Smooth muscle cell of the brain vasculature (primary cell): ENCODE measurements around the gene GNAT3.

ENCODE experiments used
- DNase-seq: peaks from one replicate; pipeline ENCODE4 v3.0.0-alpha.2; 2012; ENCODE audit warnings: low read depth, low spot score

GNAT3 gene

GRCh38 chr7:80500325-80500724 lies 11.5 kb downstream of the GNAT3 start:
- DNase-seq = no peak

DNA sequence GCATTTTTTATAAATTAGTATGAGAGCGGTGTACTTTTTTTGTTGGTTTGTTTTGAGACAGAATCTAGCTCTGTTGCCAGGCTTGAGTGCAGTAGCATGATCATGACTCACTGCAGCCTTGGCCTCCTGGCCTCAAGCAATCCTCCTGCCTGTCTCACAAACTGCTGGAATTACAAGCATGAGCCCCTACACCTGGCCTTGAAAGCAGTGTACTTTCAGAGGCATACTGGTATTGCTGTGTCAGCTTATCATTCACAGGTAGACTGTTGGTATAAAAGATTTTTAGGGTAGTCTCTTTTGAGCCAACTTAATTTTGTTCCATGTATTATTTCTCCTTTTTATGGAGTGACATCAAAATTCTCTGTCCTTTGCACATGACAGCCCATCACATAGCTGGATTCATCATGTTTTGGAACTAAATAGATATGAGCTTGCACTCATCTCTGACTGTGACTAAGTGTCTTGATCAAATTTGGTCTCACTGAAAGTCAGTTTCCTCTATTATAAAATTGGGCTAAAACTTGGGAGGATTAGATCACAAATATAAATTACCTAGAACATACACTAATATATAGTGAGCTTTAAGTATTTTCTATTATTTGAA lies 12.4 kb downstream of the GNAT3 start:
- DNase-seq = peak; percentile 68

- no peak for DNase-seq
Observed at GRCh38 chr7:80498481-80499349, 13.1 kb downstream of the GNAT3 start.

DNA sequence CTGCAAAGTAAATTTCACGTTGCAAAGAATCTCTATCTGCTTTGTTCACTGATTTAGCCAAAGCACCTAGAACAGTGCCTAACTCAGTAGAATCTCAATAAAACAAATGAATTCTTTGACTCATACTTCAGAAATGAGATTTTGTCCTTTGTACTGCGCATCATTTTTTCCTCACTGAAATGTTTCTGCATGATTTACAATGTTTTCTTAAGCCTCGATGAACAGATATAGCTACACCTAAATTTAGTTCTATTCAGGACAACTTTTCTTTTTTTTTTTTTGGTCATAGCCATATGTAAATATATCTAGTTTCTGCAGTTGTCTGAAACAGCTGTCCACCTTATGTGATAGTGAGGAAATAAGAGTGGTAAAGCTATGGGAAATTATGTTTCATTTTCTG lies 15.3 kb downstream of the GNAT3 start:
- no peak for DNase-seq

- DNase-seq = no peak
Observed at GRCh38 chr7:80493121-80493849, 18.6 kb downstream of the GNAT3 start.

GRCh38 chr7:80491462-80491861 lies 20.4 kb downstream of the GNAT3 start:
- DNase-seq = no peak

GRCh38 chr7:80488851-80489370 lies 23.0 kb downstream of the GNAT3 start:
- DNase-seq = no peak

DNA sequence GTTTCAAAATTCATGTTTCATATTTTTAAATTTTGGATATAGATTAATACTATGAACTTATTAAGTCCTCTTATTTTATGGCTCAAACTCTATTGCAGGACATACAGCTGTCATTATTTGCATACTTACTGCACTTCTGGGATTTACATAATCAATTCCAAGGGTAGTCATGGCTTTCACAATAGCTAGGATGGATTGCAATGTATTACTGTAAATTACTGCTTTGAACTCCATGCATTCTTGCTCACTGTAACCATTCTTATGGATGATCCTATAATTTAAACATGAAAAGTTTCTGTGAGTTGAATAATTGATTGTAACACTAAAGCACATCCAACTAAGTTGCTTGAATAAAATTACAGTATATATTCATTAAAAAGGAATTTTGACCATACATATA lies 23.5 kb downstream of the GNAT3 start:
- no peak for DNase-seq

DNA sequence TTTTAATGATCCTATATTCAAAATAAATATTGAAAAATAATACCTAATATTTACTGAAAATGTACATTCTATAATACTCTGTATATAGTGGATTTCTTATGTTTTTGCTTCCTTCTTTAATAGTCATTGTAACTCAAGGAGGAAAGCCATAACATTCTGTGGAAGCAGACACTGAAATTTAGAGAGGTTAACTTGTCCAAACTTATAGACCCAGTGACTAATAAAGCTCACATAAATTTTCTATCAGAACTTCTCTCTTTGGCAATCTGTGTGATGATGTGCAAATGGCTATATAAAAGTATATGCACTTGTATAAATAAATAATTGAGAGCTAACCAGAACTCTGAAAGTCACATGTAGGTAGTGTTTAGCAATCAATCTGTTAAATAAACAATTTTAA lies 26.1 kb downstream of the GNAT3 start:
- DNase-seq = no peak

- no peak for DNase-seq
Observed at GRCh38 chr7:80482950-80483349, 28.9 kb downstream of the GNAT3 start.

DNA sequence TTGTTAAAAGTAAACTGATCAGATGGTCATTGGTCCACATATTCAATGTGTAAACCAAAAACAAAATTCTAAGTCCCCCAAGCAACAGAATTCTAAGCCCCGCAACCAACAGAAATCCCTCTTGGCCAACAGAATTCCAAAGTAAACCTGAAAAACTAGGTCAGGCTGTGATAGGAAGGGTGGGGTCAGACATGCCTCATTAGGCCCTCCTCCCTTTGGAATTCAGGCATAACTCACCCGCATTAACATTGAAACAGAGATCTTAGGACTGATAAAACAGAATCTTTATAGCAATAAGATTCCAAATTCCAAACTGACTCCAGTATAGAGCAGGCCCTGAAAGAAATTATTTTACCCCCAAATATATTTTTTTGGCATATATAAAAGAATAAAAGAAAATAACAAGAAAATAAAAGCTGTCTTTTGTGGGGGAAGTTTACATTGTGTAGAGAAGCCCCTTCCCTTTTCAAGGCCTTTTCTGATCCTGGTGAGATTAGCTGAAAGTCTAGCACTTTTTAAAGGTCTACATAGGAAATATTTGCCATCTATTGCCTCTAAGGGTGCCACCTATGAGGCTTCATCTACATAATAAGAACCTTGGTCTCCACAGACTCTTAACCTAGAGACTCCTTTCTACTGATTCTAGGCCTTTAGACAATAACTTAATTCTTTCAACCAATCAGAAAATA lies 30.5 kb downstream of the GNAT3 start:
- no peak for DNase-seq

- no peak for DNase-seq
Observed at GRCh38 chr7:80480566-80480965, 31.3 kb downstream of the GNAT3 start.

DNA sequence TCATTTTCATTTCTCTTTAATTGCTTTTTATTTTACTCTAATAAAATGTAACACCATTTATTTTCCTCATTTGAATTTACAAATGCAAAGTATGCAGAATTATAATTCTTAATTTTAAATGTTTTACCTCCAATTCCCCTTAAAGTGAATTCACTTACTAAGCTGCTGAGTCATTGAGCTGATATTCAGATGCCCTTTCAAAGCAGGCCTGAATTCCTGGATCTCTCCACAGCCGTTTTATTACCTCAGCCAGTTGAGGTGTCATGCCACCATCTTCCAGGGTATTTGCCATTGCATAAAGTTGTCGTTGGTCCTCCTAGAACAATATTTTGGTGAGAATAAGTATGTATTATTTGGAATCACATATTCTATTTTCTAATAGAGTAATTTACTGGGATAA lies 33.2 kb downstream of the GNAT3 start:
- no peak for DNase-seq

DNA sequence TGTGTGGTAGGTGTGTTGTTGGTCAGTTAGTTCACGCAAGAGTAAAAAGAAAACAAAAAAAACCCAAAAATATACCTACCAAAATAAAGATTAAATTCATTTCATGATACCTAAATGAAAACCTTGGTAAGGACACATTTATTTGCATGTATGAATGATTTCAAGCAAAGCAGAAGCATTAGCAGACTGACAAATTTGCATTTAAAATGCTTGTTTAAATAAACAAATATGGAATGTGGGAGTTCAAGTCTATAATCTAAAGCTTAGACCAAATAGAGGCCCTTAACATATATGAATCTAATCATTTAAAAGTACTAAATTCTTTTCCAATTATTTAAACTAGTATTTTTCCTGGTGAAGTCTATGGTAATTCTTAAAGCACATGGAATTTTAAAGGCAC lies 35.8 kb downstream of the GNAT3 start:
- no peak for DNase-seq

DNA sequence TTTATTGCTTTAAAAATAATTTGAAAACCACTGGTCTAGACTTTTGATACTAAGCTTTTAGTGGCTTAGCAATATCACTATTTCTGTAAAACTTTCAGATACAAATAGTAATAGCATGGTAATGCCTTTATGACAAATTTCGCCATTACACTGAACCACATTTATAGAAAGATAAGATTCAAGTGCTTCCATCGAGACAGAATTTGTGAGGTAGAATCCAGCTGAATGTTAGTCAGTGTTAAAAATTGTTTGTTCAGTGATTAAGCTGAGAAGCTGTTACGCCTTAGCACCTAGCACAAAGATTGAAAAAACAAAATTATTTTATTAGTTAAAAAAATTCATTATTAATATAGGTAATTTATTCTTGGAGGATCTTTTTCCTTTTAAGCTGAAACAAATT lies 36.5 kb downstream of the GNAT3 start:
- no peak for DNase-seq

DNA sequence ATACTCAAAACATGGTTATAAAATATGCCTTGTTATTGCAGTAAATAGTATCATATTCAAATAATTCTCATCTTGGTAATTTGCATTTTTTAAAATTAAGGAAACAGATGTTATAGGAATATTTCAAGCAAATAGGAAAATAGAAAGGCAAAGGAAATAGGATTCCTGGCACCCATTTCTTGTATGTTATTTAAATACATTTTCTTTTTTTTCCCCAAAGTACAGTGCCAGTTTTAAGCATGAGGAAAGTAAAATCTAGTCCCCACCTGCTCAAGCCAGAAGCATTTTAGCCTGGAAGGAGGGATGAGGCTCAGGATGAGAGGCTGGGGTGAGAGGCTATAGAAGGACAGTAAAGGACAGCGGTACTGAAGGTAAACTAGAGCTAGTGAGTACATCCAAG lies 38.1 kb downstream of the GNAT3 start:
- DNase-seq = no peak

GRCh38 chr7:80472491-80473200 lies 39.2 kb downstream of the GNAT3 start:
- DNase-seq = no peak

DNA sequence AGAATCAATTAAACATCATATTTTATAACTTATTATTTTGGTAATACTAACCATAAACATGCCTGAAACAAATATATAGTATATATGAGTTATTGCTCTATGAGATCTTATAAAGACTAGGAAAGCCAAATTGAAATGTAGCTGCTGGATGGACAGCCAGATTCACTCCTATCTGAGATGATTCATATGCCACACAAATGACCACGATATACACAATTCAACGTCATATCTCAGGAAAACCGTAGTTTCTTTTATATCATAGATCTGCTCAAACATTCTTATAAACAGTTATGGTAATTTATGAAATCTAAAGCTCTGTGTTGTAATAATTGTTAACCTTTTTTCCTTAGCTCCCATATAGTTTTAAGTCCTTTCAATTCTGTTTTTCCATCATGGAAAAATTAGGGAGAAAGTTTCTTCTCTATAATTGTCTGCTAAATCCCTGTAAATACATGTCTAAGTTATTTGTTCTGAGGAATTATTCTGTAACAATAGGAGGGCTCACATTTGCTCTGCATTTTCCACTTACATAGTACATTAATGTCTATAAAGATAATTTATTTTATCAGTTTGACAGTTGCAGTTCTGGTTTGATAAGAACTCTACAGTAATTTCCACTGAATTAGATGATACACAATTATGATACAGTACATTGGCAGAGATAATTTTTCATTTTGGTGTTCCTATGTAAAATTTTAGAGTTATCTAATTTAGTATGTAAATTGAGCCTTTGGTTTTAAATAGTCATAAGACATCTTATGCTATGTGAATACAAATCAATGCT lies 42.7 kb downstream of the GNAT3 start:
- no peak for DNase-seq

DNA sequence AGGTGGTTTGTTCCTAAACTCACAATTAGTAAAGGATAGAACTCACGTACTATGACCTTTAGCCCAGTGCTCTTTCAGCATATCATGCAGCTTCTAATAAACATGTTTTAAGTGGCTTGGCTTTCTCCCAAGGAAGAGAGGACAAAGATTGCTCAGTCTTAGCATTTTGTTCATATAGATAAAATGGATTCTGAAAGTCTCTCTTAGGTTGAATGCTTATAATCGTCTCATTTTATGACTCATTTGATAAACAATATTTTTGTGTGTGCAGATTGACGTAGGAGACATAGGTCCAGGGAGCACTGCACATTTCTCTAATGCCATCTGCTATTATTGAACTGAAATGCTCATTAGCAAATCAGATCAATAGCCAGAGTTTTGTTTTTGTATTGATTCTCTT lies 44.8 kb downstream of the GNAT3 start:
- no peak for DNase-seq

- no peak for DNase-seq
Observed at GRCh38 chr7:80466636-80467035, 45.2 kb downstream of the GNAT3 start.
